Prostate gland (tissue), 2 donors: Measurements from ENCODE around the gene PPM1F.

Source experiments
- POLR2A ChIP-seq: fragments of 450-650 bp; IDR thresholded peaks from one replicate; pipeline ENCODE4 v1.6.1; 2016; ENCODE audit warnings: antibody characterized with exemption, mild to moderate bottlenecking
- TF ChIP-seq, protein P1 (sequence below), 4 experiments: fragments of 200-600 bp in 2 of 4; fragments of 450-650 bp in 2 of 4; sonication (generic) in 2 of 4; IDR thresholded peaks; 1 replicate in 3 of 4; 2 replicates in 1 of 4; pipeline ENCODE4 v1.5.1; 2016 to 2019; ENCODE audit warnings: antibody characterized with exemption in 4 of 4, mild to moderate bottlenecking in 2 of 4, moderate library complexity in 2 of 4

DNA sequence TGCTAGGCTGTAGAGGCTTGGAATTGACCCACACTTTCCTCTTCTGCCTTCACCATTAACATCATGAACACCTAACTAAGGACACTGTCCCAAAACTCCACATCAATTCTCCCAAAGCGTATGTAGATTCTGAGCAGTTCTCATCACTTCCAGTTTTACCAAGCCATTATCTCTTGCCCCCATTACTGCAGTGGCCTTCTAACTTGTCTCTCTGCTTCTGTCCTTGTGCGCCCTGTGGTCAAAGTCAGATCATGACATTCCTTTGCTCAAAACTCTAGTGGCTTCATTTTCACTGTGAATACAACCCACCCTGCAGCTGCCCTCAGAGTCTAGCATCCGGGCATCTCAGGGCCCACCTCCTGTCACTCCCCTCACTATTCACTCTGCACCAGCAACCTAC is 43.0 kb upstream of the PPM1F start:
- TF ChIP-seq, protein P1, sequence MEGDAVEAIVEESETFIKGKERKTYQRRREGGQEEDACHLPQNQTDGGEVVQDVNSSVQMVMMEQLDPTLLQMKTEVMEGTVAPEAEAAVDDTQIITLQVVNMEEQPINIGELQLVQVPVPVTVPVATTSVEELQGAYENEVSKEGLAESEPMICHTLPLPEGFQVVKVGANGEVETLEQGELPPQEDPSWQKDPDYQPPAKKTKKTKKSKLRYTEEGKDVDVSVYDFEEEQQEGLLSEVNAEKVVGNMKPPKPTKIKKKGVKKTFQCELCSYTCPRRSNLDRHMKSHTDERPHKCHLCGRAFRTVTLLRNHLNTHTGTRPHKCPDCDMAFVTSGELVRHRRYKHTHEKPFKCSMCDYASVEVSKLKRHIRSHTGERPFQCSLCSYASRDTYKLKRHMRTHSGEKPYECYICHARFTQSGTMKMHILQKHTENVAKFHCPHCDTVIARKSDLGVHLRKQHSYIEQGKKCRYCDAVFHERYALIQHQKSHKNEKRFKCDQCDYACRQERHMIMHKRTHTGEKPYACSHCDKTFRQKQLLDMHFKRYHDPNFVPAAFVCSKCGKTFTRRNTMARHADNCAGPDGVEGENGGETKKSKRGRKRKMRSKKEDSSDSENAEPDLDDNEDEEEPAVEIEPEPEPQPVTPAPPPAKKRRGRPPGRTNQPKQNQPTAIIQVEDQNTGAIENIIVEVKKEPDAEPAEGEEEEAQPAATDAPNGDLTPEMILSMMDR (IDR thresholded peaks at IDR 0.05): no peak
- no peak for TF ChIP-seq POLR2A
